ENCODE results near the gene ANAPC16.

DNA sequence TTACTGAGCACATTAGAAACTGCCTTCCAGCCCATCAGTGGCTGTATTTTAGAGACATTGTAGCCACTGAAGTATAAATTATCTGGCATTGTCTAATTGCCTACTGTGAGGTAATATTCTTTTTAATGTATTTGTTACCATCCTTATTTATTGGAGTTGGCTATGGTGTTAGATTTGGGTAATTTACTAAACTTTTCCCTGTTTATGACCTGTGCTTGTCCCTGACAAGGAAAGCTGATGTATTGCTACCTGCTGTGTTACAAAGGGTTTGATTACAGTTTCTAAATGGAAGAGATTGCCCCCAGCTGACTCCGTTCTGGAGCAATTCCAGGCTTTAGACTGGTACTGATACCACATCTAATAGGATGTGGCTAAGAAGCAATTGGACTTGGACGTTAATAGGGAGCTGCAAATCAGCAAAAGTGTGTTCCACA, 12.5 kb downstream of the ANAPC16 start:
- TF ChIP-seq, protein P1, sequence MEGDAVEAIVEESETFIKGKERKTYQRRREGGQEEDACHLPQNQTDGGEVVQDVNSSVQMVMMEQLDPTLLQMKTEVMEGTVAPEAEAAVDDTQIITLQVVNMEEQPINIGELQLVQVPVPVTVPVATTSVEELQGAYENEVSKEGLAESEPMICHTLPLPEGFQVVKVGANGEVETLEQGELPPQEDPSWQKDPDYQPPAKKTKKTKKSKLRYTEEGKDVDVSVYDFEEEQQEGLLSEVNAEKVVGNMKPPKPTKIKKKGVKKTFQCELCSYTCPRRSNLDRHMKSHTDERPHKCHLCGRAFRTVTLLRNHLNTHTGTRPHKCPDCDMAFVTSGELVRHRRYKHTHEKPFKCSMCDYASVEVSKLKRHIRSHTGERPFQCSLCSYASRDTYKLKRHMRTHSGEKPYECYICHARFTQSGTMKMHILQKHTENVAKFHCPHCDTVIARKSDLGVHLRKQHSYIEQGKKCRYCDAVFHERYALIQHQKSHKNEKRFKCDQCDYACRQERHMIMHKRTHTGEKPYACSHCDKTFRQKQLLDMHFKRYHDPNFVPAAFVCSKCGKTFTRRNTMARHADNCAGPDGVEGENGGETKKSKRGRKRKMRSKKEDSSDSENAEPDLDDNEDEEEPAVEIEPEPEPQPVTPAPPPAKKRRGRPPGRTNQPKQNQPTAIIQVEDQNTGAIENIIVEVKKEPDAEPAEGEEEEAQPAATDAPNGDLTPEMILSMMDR (conservative IDR thresholded peaks at IDR 0.05 in 1 of 2, IDR thresholded peaks at IDR 0.05 in 1 of 2; ENCODE audit: extremely low read depth in 1 of 2, insufficient read depth in 1 of 2, low read depth in 1 of 2, low read length in 2 of 2) = no peak
- no peak for TF ChIP-seq EZH2 (IDR thresholded peaks at IDR 0.05; ENCODE audit: borderline replicate concordance, low read length)

Measured in mammary epithelial cell (primary cell).